GM19035 (cell line): ENCODE data around the gene ADAM15.

Source experiments
- ATAC-seq: cut with Tn5 transposase; IDR thresholded peaks from one replicate; pipeline ENCODE4 v1.9.1; 2021; ENCODE audit not compliant: unreplicated experiment

The ADAM15 gene

GRCh38 chr1:155011437-155012025 lies 39.6 kb upstream of the ADAM15 start:
- no peak for ATAC-seq

GRCh38 chr1:155012026-155012546 lies 39.0 kb upstream of the ADAM15 start:
- ATAC-seq: no peak

- ATAC-seq: no peak
These were observed 38.1 kb upstream of the ADAM15 start for GRCh38 chr1:155012776-155013602.

GRCh38 chr1:155013632-155014031 lies 37.5 kb upstream of the ADAM15 start:
- ATAC-seq: no peak

- no peak for ATAC-seq
These were observed 36.2 kb upstream of the ADAM15 start for GRCh38 chr1:155014709-155015508.

GRCh38 chr1:155015527-155016230 lies 35.4 kb upstream of the ADAM15 start:
- ATAC-seq: no peak

- no peak for ATAC-seq
These were observed 34.8 kb upstream of the ADAM15 start for GRCh38 chr1:155016231-155016831.

GRCh38 chr1:155017041-155017945 lies 33.8 kb upstream of the ADAM15 start:
- ATAC-seq: peak; percentile 82

- ATAC-seq: peak; percentile 22
These were observed 33.2 kb upstream of the ADAM15 start for GRCh38 chr1:155017946-155018316.

- ATAC-seq: no peak
These were observed 32.3 kb upstream of the ADAM15 start for GRCh38 chr1:155018617-155019348.

GRCh38 chr1:155019377-155020245 lies 31.5 kb upstream of the ADAM15 start:
- no peak for ATAC-seq

- ATAC-seq: no peak
These were observed 28.8 kb upstream of the ADAM15 start for GRCh38 chr1:155022136-155022926.

- ATAC-seq: no peak
These were observed 28.2 kb upstream of the ADAM15 start for GRCh38 chr1:155022927-155023236.

GRCh38 chr1:155023627-155024026 lies 27.5 kb upstream of the ADAM15 start:
- no peak for ATAC-seq

GRCh38 chr1:155024315-155024714 lies 26.8 kb upstream of the ADAM15 start:
- ATAC-seq: no peak

- no peak for ATAC-seq
These were observed 25.0 kb upstream of the ADAM15 start for GRCh38 chr1:155026154-155026553.

- no peak for ATAC-seq
These were observed 24.5 kb upstream of the ADAM15 start for GRCh38 chr1:155026588-155026987.
